HL-60 (cell line): ENCODE results near the gene MBNL1.

Source experiments
- DNase-seq, 2 experiments: peaks; one replicate each; pipeline ENCODE4 v3.0.0-alpha.2; 2010 to 2020; ENCODE audit warnings: low read depth in 1 of 2, low spot score in 1 of 2
- H3K27ac ChIP-seq: fragments of 250-450 bp; sonication (Bioruptor Pico); replicated peaks from 2 replicates; pipeline ENCODE4 v1.5.1; 2020; ENCODE audit warnings: mild to moderate bottlenecking, moderate library complexity
- H3K27me3 ChIP-seq: fragments of 250-450 bp; sonication (Bioruptor Pico); 2 replicates; pipeline ENCODE4 v1.5.1; 2021; ENCODE audit warnings: mild to moderate bottlenecking, moderate library complexity; ENCODE audit not compliant: insufficient read depth, poor library complexity, severe bottlenecking
- H3K4me3 ChIP-seq: replicated peaks from 2 replicates; pipeline ENCODE4 v1.5.1; 2011; ENCODE audit warnings: mild to moderate bottlenecking, control low read depth, low read length; ENCODE audit not compliant: insufficient read depth
- GABPA ChIP-seq: IDR thresholded peaks from 2 replicates; pipeline ENCODE4 v1.6.1; 2012; ENCODE audit warnings: low read depth
- POLR2AphosphoS5 ChIP-seq: IDR thresholded peaks from 2 replicates; pipeline ENCODE4 v1.6.1; 2012; ENCODE audit warnings: low read depth
- SPI1 ChIP-seq: IDR thresholded peaks from 2 replicates; pipeline ENCODE4 v1.6.1; 2012; ENCODE audit warnings: low read depth, mild to moderate bottlenecking, borderline replicate concordance
- TF ChIP-seq, protein P1 (sequence below): IDR thresholded peaks from 2 replicates; pipeline ENCODE4 v1.6.1; 2012; ENCODE audit warnings: low read depth; ENCODE audit not compliant: insufficient replicate concordance
- TF ChIP-seq, protein P2 (sequence below): IDR thresholded peaks from one replicate; pipeline ENCODE4 v1.5.1; 2011; ENCODE audit warnings: low read length, control low read depth, inconsistent platforms; ENCODE audit not compliant: insufficient read depth

MBNL1 gene

DNA sequence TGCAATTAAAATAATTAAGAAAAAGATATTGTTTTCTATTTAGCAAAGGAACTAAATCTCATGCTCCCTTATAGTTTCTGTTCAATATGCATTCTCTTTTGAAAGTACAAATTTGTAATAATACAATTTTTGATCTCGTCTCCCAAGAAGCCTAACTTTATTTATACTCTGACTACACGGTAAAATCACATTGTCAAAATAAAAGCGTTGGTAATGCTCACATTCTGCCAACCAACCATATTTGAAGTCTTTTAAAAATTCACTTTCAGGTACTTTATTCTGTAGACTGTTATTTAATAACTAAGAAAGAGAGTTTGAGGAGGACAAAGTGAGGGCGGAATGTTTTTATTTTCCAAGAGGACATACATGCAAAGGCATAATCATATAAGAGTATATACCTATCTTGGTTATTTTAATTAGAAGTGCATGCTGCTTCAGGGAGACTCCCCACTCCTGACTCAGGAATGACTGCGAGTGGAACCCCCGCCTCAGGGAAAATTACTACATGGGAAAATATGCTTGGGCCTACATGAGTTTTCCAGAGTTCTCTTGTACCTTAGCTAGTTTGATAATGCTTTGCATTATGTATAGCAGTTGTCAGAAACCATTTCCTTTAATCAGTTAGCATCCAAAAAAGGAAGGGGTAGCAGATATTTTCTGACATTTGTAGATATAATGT is 19.3 kb downstream of the MBNL1 start:
- no peak for DNase-seq
- H3K27me3 ChIP-seq, result no peaks in the 10 kb centered on the region
- no peak for TF ChIP-seq SPI1
- no peak for TF ChIP-seq POLR2AphosphoS5
- TF ChIP-seq, protein P1, sequence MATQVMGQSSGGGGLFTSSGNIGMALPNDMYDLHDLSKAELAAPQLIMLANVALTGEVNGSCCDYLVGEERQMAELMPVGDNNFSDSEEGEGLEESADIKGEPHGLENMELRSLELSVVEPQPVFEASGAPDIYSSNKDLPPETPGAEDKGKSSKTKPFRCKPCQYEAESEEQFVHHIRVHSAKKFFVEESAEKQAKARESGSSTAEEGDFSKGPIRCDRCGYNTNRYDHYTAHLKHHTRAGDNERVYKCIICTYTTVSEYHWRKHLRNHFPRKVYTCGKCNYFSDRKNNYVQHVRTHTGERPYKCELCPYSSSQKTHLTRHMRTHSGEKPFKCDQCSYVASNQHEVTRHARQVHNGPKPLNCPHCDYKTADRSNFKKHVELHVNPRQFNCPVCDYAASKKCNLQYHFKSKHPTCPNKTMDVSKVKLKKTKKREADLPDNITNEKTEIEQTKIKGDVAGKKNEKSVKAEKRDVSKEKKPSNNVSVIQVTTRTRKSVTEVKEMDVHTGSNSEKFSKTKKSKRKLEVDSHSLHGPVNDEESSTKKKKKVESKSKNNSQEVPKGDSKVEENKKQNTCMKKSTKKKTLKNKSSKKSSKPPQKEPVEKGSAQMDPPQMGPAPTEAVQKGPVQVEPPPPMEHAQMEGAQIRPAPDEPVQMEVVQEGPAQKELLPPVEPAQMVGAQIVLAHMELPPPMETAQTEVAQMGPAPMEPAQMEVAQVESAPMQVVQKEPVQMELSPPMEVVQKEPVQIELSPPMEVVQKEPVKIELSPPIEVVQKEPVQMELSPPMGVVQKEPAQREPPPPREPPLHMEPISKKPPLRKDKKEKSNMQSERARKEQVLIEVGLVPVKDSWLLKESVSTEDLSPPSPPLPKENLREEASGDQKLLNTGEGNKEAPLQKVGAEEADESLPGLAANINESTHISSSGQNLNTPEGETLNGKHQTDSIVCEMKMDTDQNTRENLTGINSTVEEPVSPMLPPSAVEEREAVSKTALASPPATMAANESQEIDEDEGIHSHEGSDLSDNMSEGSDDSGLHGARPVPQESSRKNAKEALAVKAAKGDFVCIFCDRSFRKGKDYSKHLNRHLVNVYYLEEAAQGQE, result no peak
- TF ChIP-seq GABPA, result no peak
- TF ChIP-seq, protein P2, sequence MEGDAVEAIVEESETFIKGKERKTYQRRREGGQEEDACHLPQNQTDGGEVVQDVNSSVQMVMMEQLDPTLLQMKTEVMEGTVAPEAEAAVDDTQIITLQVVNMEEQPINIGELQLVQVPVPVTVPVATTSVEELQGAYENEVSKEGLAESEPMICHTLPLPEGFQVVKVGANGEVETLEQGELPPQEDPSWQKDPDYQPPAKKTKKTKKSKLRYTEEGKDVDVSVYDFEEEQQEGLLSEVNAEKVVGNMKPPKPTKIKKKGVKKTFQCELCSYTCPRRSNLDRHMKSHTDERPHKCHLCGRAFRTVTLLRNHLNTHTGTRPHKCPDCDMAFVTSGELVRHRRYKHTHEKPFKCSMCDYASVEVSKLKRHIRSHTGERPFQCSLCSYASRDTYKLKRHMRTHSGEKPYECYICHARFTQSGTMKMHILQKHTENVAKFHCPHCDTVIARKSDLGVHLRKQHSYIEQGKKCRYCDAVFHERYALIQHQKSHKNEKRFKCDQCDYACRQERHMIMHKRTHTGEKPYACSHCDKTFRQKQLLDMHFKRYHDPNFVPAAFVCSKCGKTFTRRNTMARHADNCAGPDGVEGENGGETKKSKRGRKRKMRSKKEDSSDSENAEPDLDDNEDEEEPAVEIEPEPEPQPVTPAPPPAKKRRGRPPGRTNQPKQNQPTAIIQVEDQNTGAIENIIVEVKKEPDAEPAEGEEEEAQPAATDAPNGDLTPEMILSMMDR, result no peak
- no peak overlapping the region for H3K27ac ChIP-seq
- no peak overlapping the region for H3K4me3 ChIP-seq

DNA sequence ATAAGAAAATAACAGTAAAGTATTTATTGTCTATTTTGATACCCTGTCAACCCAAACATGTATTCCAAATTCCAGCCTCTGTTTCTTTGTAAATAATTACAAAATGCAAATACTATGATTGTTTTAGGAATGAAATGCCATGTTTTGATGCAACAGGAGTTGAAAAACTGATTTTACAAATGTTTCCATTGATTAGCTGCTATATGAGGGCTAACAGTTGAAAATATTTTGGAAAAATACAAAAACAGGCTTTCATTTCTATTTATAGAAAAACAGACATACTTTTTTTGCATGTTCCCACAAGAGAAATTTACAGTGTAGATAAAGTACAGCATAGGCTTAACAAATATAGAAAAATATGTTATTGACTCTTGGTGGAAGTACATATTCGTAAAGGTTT is 20.0 kb downstream of the MBNL1 start:
- DNase-seq, result no peak
- TF ChIP-seq POLR2AphosphoS5 (no peak), GABPA (no peak), SPI1 (no peak)
- TF ChIP-seq, protein P2, result no peak
- TF ChIP-seq, protein P1, result no peak
- Histone ChIP-seq H3K4me3 (no peak overlapping the region), H3K27ac (no peak overlapping the region), H3K27me3 (no peaks in the 10 kb centered on the region)

DNA sequence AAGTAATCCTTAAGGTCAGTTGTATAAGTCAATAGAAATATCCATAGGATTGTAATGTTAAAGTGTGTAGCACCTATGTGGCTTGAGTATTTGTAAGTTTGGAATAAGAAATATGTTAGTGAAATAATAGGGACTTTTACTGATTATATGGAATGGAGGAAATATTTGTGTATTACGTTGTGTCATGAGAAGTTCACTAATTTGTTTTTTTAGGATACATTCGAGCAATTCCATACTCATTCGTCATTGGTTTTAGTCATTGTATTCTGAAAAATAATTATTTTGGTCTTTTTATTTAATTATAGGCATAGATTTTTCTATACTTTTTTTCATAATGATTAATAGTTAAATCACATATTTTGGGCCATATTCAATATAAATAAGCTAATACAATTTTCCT is 21.0 kb downstream of the MBNL1 start:
- TF ChIP-seq SPI1 (no peak), GABPA (no peak), POLR2AphosphoS5 (no peak)
- TF ChIP-seq, protein P1, result no peak
- TF ChIP-seq, protein P2, result no peak
- no peak for DNase-seq
- Histone ChIP-seq H3K27ac (no peak overlapping the region), H3K27me3 (no peaks in the 10 kb centered on the region), H3K4me3 (no peak overlapping the region)
